Cardiac muscle cell (in vitro differentiated cells and primary cell): ENCODE data around the gene NTN5. TPM values are rescaled to one million over a fixed set of nuclear protein-coding genes. Genes with fewer than 3 reads are reported as not detected.
A peak's percentile ranks its signal among the peaks of the same experiment; 100 is the strongest.

Experiments
- DNase-seq, 2 donors: peaks; one replicate each; pipeline versions ENCODE4 v3.0.0 to v3.0.0-alpha.2; 2010 to 2017; ENCODE audit warnings: low read depth in 1 of 2, low spot score in 1 of 2
- H3K27ac ChIP-seq: fragments of 200-600 bp; sonication (generic); 2 replicates; pipeline ENCODE4 v1.5.1; 2016
- H3K27me3 ChIP-seq: fragments of 200-600 bp; sonication (generic); 2 replicates; pipeline ENCODE4 v1.6.0; 2016; ENCODE audit warnings: control low read depth
- H3K36me3 ChIP-seq: fragments of 200-600 bp; sonication (generic); 2 replicates; pipeline ENCODE4 v1.5.1; 2016; ENCODE audit warnings: control low read depth
- H3K4me1 ChIP-seq: fragments of 200-600 bp; sonication (generic); 2 replicates; pipeline ENCODE4 v1.8.1; 2017; ENCODE audit warnings: low read depth, mild to moderate bottlenecking, mixed run types
- H3K4me3 ChIP-seq: fragments of 200-600 bp; sonication (generic); 2 replicates; pipeline ENCODE4 v1.5.1; 2016; ENCODE audit warnings: mild to moderate bottlenecking
- H3K9me3 ChIP-seq: fragments of 200-600 bp; sonication (generic); 2 replicates; pipeline ENCODE4 v1.5.1; 2017; ENCODE audit warnings: low read depth, mild to moderate bottlenecking, control low read depth
- polyA plus RNA-seq: library from polyadenylated mRNA; unstranded; fragments of >200 nt; fragmentation: Nextera tagmentation; extraction: Ambion mirVana; gene quantifications from 2 replicates; pipeline ENCODE4 v1.2.1, GENCODE V29; 2016
- total RNA-seq: library from RNA; depleted of rRNA; stranded (reverse); fragments of >200 nt; gene quantifications from 2 replicates; pipeline ENCODE4 v1.2.3, GENCODE V29; 2016
- TF ChIP-seq, protein P1 (sequence below): IDR thresholded peaks from 2 replicates; pipeline ENCODE4 v1.5.1; 2012; ENCODE audit warnings: low read depth, mild to moderate bottlenecking, low read length

The NTN5 gene
- total and polyA plus RNA-seq, 2 experiments from 2014 or later = 4.1 TPM; not detected in 1

- peak in 1 of 2 donors; percentile 69 for DNase-seq
Measured at GRCh38 chr19:48636859-48637448, 35.9 kb downstream of the NTN5 start, which contains the start of gene DBP. DBP (minus strand) TSS chr19:48637379; CDS start chr19:48636994, 385 bp downstream.

GRCh38 chr19:48635966-48636858 lies 36.6 kb downstream of the NTN5 start:
- Histone ChIP-seq H3K9me3 (no peaks in the 10 kb centered on the region), H3K27ac (peak overlapping the region; percentile 61), H3K4me1 (peaks cover 16% of the 10 kb centered on the region), H3K27me3 (no peaks in the 10 kb centered on the region), H3K36me3 (no peaks in the 10 kb centered on the region), H3K4me3 (peak overlapping the region; percentile 88)
- TF ChIP-seq, protein P1, sequence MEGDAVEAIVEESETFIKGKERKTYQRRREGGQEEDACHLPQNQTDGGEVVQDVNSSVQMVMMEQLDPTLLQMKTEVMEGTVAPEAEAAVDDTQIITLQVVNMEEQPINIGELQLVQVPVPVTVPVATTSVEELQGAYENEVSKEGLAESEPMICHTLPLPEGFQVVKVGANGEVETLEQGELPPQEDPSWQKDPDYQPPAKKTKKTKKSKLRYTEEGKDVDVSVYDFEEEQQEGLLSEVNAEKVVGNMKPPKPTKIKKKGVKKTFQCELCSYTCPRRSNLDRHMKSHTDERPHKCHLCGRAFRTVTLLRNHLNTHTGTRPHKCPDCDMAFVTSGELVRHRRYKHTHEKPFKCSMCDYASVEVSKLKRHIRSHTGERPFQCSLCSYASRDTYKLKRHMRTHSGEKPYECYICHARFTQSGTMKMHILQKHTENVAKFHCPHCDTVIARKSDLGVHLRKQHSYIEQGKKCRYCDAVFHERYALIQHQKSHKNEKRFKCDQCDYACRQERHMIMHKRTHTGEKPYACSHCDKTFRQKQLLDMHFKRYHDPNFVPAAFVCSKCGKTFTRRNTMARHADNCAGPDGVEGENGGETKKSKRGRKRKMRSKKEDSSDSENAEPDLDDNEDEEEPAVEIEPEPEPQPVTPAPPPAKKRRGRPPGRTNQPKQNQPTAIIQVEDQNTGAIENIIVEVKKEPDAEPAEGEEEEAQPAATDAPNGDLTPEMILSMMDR = no peak
- DNase-seq = peak in 1 of 2 donors; percentile 36

More at GRCh38 chr19:48636859-48637448, 35.9 kb downstream of the NTN5 start, which contains the start of gene DBP:
- Histone ChIP-seq H3K27ac (peak within 1 kb of the TSS; percentile 88), H3K4me3 (peak within 1 kb of the TSS; percentile 88), H3K27me3 (no peaks in the 10 kb centered on the region), H3K36me3 (no peaks in the 10 kb centered on the region), H3K4me1 (peaks cover 16% of the 10 kb centered on the region), H3K9me3 (no peaks in the 10 kb centered on the region)
- TF ChIP-seq, protein P1 = peak; percentile 10

DNA sequence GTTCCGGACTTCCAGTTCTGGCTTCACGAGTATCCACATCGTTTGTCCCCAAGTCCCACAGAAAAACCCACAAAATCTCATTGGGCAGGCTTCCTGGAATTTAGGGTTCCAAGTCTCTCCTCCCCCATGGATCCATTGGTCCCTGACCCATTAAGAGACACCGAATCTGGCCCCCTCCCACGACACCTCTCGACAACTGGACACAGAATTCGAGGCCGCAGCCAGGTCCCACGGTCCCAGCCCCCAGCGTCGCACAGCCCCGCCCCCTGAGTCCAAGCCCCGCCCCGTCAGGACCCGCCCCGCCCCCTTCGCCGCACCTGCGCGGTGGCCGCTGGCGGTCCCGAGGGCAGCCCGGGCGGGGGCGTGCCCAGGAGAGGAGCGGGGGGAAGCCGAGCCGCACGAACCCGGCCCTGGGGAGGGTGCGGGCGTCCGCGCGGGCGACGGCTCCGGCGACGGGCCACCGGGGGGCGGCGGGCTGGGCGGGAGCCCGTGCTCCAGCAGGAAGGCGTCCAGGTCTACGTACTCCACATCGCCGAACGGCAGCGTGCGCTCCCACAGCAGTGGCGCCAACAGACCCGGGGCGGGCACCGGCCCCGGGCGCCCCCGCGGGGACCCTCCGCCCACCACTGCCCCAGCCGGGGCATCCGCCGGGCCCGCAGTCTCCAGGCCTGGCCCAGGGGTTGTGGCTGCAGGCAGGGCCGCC lies 37.4 kb downstream of the NTN5 start:
- peak overlapping the region; percentile 46 for H3K27ac ChIP-seq
- H3K9me3 ChIP-seq = no peaks in the 10 kb centered on the region
- DNase-seq = peak; percentile 52 to 82
- TF ChIP-seq, protein P1 = no peak
- no peaks in the 10 kb centered on the region for H3K36me3 ChIP-seq
- peaks cover 16% of the 10 kb centered on the region for H3K4me1 ChIP-seq
- peak overlapping the region; percentile 88 for H3K4me3 ChIP-seq
- no peaks in the 10 kb centered on the region for H3K27me3 ChIP-seq

DNA sequence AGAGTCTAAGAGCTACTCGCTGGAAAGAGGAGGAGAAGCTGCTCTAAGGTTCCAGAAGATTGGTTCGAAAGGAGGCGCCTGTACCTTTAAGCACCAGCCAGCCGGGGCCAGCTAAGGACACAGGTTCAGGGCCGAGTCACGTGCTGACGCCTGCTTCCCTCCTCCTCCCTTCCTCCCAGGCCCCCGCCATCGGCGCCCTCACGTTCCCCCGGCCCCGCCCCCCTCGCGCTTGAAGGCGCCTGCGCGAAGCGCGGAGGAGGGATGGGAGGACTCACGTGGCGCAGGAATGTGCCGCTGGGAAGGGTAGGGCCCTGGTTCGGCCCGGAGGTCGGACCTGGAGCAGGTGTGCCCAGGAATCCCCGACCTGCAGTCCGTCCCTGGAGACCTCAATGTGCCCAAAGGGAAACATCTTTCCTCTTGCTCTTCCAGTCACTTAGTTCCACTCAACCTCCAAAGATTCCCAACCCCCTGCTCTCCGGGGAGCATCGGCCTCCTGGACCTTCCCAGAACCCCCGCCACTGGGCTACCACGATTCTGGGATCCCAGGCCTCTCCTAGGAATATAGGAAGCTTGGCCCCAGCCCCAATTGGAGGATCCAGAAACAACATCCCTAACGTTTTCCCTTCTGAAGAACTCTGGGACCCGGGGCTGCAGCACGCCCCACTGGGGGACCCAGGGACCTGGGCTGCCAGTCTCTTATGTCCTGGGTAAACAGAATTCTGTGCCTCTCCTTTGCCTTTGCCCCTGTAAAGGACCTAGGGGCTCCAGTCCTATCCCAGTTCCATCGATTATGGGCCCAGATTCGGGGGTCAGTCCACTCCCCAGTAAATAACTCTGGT lies 38.2 kb downstream of the NTN5 start:
- Histone ChIP-seq H3K4me1 (peaks cover 16% of the 10 kb centered on the region), H3K9me3 (no peaks in the 10 kb centered on the region)

More for the DNA sequence above, 38.2 kb downstream of the NTN5 start:
- Histone ChIP-seq H3K36me3 (no peaks in the 10 kb centered on the region), H3K4me3 (peak overlapping the region; percentile 5), H3K27me3 (no peaks in the 10 kb centered on the region), H3K27ac (peak overlapping the region; percentile 46)
- DNase-seq = peak; percentile 98 to 99
- TF ChIP-seq, protein P1 = no peak
